GM13976 (cell line): ENCODE measurements around the gene TAS2R7.

Source experiments
- DNase-seq: peaks from one replicate; pipeline ENCODE4 v3.0.0; 2012; ENCODE audit warnings: low spot score
- CTCF ChIP-seq: IDR thresholded peaks from 2 replicates; pipeline ENCODE4 v1.5.1; 2012; ENCODE audit warnings: borderline replicate concordance, mild to moderate bottlenecking; ENCODE audit not compliant: insufficient read depth; ENCODE audit errors: extremely low read depth, missing control alignments, control extremely low read depth
- in situ Hi-C: fragments of 300-500 bp; cut with MboI; formaldehyde crosslinking; loops from one replicate; pipeline ENCODE4 v1.12.0; 2022; ENCODE audit warnings: low sequenced_read_pairs, mixed read lengths, inconsistent platforms; ENCODE audit not compliant: unreplicated experiment

The TAS2R7 gene

GRCh38 chr12:10802587-10802986, at the start of gene TAS2R7:
TAS2R7 (minus strand) TSS chr12:10802627; CDS start chr12:10802570, 57 bp downstream.
- TF ChIP-seq CTCF: no peak
- no peak for DNase-seq
- in situ Hi-C loops: no loop called here

GRCh38 chr12:10851243-10851858, 48.9 kb upstream of the TAS2R7 start:
- DNase-seq: no peak
- in situ Hi-C loops: no loop called here
- TF ChIP-seq CTCF: no peak

GRCh38 chr12:10849425-10849878, 47.0 kb upstream of the TAS2R7 start, which contains the start of gene PRR4:
PRR4 (minus strand) TSS chr12:10849475; CDS start chr12:10849437, 38 bp downstream.
- DNase-seq: no peak
- in situ Hi-C loops: no loop called here
- no peak for TF ChIP-seq CTCF

GRCh38 chr12:10847744-10848143, 45.3 kb upstream of the TAS2R7 start:
- TF ChIP-seq CTCF: no peak
- DNase-seq: no peak
- in situ Hi-C loops: no loop called here

- TF ChIP-seq CTCF: no peak
- no peak for DNase-seq
- in situ Hi-C loops: no loop called here
These were observed 40.4 kb upstream of the TAS2R7 start for GRCh38 chr12:10842862-10843261.

GRCh38 chr12:10838461-10838860, 36.0 kb upstream of the TAS2R7 start:
- in situ Hi-C loops: no loop called here

More at GRCh38 chr12:10838461-10838860, 36.0 kb upstream of the TAS2R7 start:
- no peak for TF ChIP-seq CTCF
- DNase-seq: no peak
